GM18951 (cell line): ENCODE results near the gene MSANTD3.
"Not testable (repeated sequence)": the region's sequence is repeated elsewhere in the genome, so short reads cannot be mapped to it uniquely, and the experiment has no call there.

Experiments used
- POLR2A ChIP-seq: IDR thresholded peaks from 4 replicates; pipeline ENCODE4 v1.6.1; 2011; ENCODE audit warnings: mild to moderate bottlenecking; ENCODE audit not compliant: insufficient read length, insufficient read depth; ENCODE audit errors: extremely low read depth
- in situ Hi-C: fragments of 300-500 bp; cut with MboI; formaldehyde crosslinking; loops from one replicate; pipeline ENCODE4 v1.12.0; 2022; ENCODE audit warnings: low sequenced_read_pairs, mixed read lengths, inconsistent platforms; ENCODE audit not compliant: unreplicated experiment

Gene MSANTD3

GRCh38 chr9:100417815-100418214, 9.1 kb upstream of the MSANTD3 start:
- TF ChIP-seq POLR2A: no peak
- in situ Hi-C loops: no loop called here

DNA sequence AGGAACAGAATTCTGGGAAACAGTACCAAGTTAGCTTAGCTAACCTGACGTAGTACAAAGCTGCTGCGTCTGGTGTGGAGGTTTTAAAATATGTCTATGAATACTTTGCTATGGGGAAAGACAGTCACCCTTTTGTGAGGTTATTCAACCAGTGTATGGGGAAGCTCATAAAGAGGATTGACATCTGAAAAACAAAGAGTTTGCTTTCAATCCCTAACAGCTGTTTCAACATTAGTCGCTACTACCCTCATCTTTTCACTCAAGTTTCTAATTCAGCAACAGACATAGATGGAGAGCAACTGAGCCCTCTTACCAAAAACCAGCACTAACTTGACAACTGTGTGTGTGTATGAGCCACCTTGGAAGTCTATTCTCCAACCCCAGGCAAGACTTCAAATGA, 7.8 kb upstream of the MSANTD3 start:
- in situ Hi-C loops: no loop called here
- TF ChIP-seq POLR2A: no peak

GRCh38 chr9:100421116-100421515, 5.8 kb upstream of the MSANTD3 start:
- in situ Hi-C loops: not testable (repeated sequence)

GRCh38 chr9:100425758-100426157, 1.2 kb upstream of the MSANTD3 start:
- no peak for TF ChIP-seq POLR2A
- in situ Hi-C loops: no loop called here

DNA sequence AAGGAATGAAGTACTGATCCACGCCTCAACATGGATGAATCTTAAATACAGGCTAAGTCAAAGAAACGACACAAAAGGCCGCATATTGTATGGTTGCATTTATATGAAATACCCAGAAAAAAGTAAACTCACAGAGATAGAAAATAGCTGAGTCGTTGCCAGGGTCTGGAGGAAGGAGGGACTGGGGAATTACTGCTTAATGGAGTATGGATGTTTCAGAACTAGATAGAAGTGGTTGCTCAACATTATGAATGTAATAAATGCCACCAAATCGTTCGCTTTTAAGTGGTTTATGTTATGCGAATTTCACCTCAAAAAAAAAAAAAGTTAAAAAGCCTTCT, 784 bp upstream of the MSANTD3 start:
- TF ChIP-seq POLR2A: no peak
- in situ Hi-C loops: no loop called here

GRCh38 chr9:100427366-100428263, 672 bp downstream of the MSANTD3 start:
- in situ Hi-C loops: no loop called here
- TF ChIP-seq POLR2A: no peak

- in situ Hi-C loops: no loop called here
- TF ChIP-seq POLR2A: no peak
Observed at GRCh38 chr9:100428871-100429654, 2.1 kb downstream of the MSANTD3 start.

DNA sequence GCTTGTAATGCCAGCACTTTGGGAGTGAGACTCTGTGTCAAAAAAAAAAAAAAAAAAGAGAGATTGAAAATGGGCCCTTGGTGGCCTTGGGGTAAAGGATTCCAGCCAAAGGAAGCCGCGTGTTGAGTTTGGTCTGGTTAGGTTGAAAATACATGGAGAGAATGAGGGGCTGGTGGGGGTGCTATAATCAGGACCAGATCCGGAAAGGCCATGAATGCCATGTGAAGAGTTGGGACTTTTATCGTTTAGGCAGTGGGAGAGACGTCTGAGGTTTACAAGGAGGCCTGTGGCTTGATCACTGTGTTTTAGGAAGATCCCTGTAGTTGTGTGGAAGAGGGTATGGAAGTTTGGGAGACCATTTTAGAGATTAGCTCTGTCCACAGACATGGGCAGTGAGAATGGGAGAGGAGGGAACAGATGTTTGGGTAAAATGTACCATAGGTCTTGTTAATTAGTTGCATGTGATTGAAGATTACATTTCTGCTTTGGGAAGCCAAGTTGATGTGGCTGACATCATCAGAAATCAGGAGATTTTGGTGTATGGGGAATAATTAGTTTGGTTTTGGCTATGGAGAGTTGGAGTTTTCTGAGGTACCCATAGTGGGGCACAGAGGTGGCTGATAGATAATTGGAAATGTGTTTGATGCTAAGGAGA, 3.5 kb downstream of the MSANTD3 start:
- no peak for TF ChIP-seq POLR2A
- in situ Hi-C loops: no loop called here

GRCh38 chr9:100431886-100432285, 4.9 kb downstream of the MSANTD3 start:
- no peak for TF ChIP-seq POLR2A

GRCh38 chr9:100432736-100433135, 5.8 kb downstream of the MSANTD3 start:
- TF ChIP-seq POLR2A: no peak
- in situ Hi-C loops: no loop called here

More at GRCh38 chr9:100431886-100432285, 4.9 kb downstream of the MSANTD3 start:
- in situ Hi-C loops: no loop called here

DNA sequence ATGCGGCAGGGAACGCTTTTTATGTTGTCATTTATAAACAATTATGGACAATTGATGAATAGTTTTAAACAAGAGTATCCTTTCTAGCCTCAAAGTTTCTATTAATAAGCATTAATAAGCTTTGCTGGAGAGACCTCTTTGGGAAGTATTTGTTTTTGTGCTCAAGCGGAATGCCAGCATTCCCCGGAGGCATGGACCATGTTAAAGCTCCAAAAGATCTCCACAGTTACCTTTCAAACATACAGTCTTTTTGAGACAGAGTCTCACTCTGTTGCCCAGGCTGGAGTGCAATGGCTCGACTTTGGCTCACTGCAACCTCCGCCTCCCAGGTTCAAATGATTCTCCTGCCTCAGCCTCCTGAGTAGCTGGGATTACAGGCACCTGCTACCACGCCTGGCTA, 9.6 kb downstream of the MSANTD3 start:
- in situ Hi-C loops: no loop called here
- TF ChIP-seq POLR2A: no peak

DNA sequence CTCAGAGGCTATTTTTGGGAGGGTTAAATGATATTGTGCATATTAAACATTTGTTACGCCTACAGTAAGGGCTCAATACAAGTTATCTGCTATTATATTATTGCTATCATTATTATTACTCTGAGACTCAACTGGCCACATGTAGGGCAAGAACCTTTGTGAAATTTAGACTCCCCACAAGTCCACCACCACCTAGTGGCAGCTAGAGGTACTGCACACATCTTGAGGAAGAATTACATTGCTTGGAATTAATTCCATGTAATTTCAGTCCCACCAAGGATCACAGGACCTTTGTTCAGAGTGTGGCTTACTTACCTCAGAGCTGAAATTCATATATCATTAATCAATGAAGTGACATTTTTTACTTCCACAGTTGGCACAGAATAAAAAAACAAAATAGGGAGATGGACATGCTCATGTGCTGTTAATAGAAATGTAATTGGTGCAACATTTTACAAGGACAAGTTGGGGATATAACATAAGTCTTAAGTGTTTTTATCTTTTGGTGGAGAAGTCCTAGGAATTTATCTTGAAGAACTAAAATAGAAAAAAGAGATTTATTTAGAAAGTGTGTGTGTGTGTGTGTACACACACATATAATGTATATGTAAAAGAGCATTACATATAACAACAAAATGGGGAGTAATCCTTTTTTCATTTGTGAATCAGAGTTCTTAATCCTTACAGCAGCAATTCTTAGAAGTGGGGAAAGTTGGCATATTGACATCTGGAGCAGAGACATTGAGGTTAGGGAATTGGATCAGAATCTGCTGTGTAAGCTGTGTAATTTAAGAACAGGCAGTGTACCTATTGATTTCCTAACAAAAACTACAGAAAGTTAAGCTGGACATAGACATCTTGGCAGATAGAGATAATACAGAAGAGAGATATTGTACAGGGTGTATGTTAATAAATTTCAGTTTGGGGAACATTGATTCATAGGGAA, 11.2 kb downstream of the MSANTD3 start:
- in situ Hi-C loops: no loop called here

More for the DNA sequence above, 11.2 kb downstream of the MSANTD3 start:
- no peak for TF ChIP-seq POLR2A
